ENCODE data around the gene KLF9. TPM values are rescaled to one million over a fixed set of nuclear protein-coding genes. Genes with fewer than 3 reads are reported as not detected.
A peak's percentile ranks its signal among the peaks of the same experiment; 100 is the strongest.

Gene KLF9
- total RNA-seq, 1 experiment from 2014 or later = 7.0 TPM

DNA sequence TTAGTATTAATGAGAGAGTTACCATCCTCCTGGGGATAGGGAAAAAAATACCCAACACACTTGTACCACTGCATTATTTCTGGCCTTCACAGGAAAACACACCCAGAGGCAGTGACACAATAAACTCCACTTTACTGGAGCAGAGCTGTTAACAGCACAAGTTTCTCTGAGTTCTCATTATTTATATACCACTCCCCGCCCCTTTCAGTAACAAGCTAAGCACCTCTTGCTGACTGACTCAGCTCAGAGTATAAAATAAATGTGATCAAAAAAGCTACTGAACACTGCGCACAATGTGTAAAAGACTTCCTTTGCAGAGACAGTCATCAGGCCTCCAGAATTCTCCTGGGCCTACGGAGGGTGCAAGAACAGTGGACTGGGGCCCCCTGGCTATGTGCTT is 21.6 kb downstream of the KLF9 start:
- Histone ChIP-seq H3K9me3 (ENCODE audit: insufficient read depth, low read depth) (no peaks in the 10 kb centered on the region), H3K36me3 (ENCODE audit: low read depth) (no peaks in the 10 kb centered on the region), H3K4me1 (replicated peaks; ENCODE audit: insufficient read depth) (no peaks in the 10 kb centered on the region), H3K27me3 (ENCODE audit: insufficient read depth, low read depth) (no peaks in the 10 kb centered on the region), H4K20me1 (ENCODE audit: insufficient read depth) (no peaks in the 10 kb centered on the region; the same call in 1 of the 2 replicates), H3K27ac (no peak overlapping the region), H2AFZ (no peak overlapping the region), H3K9me2 (ENCODE audit: insufficient read depth) (no peaks in the 10 kb centered on the region), H3K79me2 (ENCODE audit: low read depth) (no peaks in the 10 kb centered on the region), H3K4me2 (no peak overlapping the region), H3F3A (ENCODE audit: insufficient read depth, low read depth) (no peaks in the 10 kb centered on the region), H3K4me3 (no peak overlapping the region)
- BruUV-seq (replicated peaks) = no TSS peak
- no peak for TF ChIP-seq EZH2 (IDR thresholded peaks at IDR 0.05; ENCODE audit: low read depth)
- TF ChIP-seq, protein P1, sequence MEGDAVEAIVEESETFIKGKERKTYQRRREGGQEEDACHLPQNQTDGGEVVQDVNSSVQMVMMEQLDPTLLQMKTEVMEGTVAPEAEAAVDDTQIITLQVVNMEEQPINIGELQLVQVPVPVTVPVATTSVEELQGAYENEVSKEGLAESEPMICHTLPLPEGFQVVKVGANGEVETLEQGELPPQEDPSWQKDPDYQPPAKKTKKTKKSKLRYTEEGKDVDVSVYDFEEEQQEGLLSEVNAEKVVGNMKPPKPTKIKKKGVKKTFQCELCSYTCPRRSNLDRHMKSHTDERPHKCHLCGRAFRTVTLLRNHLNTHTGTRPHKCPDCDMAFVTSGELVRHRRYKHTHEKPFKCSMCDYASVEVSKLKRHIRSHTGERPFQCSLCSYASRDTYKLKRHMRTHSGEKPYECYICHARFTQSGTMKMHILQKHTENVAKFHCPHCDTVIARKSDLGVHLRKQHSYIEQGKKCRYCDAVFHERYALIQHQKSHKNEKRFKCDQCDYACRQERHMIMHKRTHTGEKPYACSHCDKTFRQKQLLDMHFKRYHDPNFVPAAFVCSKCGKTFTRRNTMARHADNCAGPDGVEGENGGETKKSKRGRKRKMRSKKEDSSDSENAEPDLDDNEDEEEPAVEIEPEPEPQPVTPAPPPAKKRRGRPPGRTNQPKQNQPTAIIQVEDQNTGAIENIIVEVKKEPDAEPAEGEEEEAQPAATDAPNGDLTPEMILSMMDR (conservative IDR thresholded peaks at IDR 0.05) = no peak
- DNase-seq = no peak
- POLR2A ChIA-PET (ENCODE audit: unreplicated experiment) = no interaction called here
- CTCF ChIA-PET = no interaction called here
- intact Hi-C loops (cut with micrococcal nuclease; ENCODE audit: unreplicated experiment) = no loop called here

DNA sequence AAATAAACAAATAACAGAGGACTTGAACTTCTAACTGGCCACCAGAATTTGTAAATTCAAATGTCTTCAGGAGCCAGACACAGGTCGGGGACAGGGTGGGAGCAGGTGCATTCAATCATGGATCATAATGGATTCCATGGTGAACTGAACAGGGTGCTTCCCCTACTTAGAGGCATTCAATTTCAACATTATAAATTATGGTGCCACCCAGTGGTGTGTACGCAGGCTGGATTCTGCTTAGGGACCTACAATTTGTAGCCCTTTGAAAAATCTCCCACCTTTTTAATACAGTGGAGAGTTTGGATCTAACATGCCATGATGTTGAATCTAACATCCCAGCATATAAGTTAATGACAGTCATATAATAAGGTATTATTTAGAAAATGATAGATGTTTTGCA is 22.3 kb downstream of the KLF9 start:
- H3K9me2 ChIP-seq (ENCODE audit: insufficient read depth) = no peaks in the 10 kb centered on the region
- H3K36me3 ChIP-seq (ENCODE audit: low read depth) = no peaks in the 10 kb centered on the region
- no peak overlapping the region for H3K27ac ChIP-seq
- H3K27me3 ChIP-seq (ENCODE audit: insufficient read depth, low read depth) = no peaks in the 10 kb centered on the region
- no peaks in the 10 kb centered on the region for H3F3A ChIP-seq (ENCODE audit: insufficient read depth, low read depth)
- no peaks in the 10 kb centered on the region for H3K79me2 ChIP-seq (ENCODE audit: low read depth)
- H3K4me1 ChIP-seq (replicated peaks; ENCODE audit: insufficient read depth) = no peaks in the 10 kb centered on the region
- intact Hi-C loops (cut with micrococcal nuclease; ENCODE audit: unreplicated experiment) = no loop called here
- H3K4me3 ChIP-seq = no peak overlapping the region
- CTCF ChIA-PET = no interaction called here
- POLR2A ChIA-PET (ENCODE audit: unreplicated experiment) = no interaction called here
- no TSS peak for BruUV-seq (replicated peaks)
- no peak for DNase-seq
- no peak for TF ChIP-seq EZH2 (IDR thresholded peaks at IDR 0.05; ENCODE audit: low read depth)
- TF ChIP-seq, protein P1 (conservative IDR thresholded peaks at IDR 0.05) = peak; percentile 19; the same call in 1 of the 2 replicates
- H4K20me1 ChIP-seq (ENCODE audit: insufficient read depth) = no peaks in the 10 kb centered on the region; the same call in 1 of the 2 replicates
- H2AFZ ChIP-seq = no peak overlapping the region
- no peak overlapping the region for H3K4me2 ChIP-seq
- no peaks in the 10 kb centered on the region for H3K9me3 ChIP-seq (ENCODE audit: insufficient read depth, low read depth)

DNA sequence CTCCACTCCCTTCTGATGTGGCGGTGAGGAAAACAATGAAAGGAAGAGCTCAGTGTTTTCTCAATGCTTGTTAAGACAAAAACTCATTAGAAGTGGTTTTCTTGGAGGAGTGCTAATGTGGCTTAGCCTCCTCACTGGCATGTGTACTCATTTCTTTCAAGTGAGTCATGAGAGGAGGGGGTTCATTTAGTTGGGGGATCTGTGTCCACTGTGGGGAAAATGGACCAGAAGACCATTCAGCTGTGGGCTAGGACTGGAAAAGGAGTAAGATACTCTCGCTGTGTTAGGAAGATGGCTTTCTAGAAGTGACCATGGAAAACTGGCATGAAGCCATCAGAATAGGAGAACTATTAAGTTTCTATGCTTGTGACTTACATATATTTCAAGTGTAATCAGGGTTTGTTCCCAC is 23.5 kb downstream of the KLF9 start:
- CTCF ChIA-PET = no interaction called here
- Histone ChIP-seq H3K9me2 (ENCODE audit: insufficient read depth) (no peaks in the 10 kb centered on the region), H2AFZ (no peak overlapping the region), H4K20me1 (ENCODE audit: insufficient read depth) (no peaks in the 10 kb centered on the region; the same call in 1 of the 2 replicates), H3K4me3 (no peak overlapping the region), H3K4me2 (no peak overlapping the region), H3K27me3 (ENCODE audit: insufficient read depth, low read depth) (no peaks in the 10 kb centered on the region), H3K9me3 (ENCODE audit: insufficient read depth, low read depth) (no peaks in the 10 kb centered on the region), H3K36me3 (ENCODE audit: low read depth) (no peaks in the 10 kb centered on the region), H3K4me1 (replicated peaks; ENCODE audit: insufficient read depth) (no peaks in the 10 kb centered on the region), H3K79me2 (ENCODE audit: low read depth) (no peaks in the 10 kb centered on the region), H3K27ac (no peak overlapping the region), H3F3A (ENCODE audit: insufficient read depth, low read depth) (0 out of 2 replicates have a peak, but pooled peaks cover 3% of the 10 kb centered on the region)
- no TSS peak for BruUV-seq (replicated peaks)
- TF ChIP-seq, protein P1 (conservative IDR thresholded peaks at IDR 0.05) = no peak
- TF ChIP-seq EZH2 (IDR thresholded peaks at IDR 0.05; ENCODE audit: low read depth) = no peak
- POLR2A ChIA-PET (ENCODE audit: unreplicated experiment) = no interaction called here
- intact Hi-C loops (cut with micrococcal nuclease; ENCODE audit: unreplicated experiment) = no loop called here
- no peak for DNase-seq
